Caco-2 (cell line): Measurements from ENCODE around the gene DGKB. TPM values are rescaled to one million over a fixed set of nuclear protein-coding genes. Genes with fewer than 3 reads are reported as not detected.

Experiments used
- BruUV-seq: library from RNA; stranded (reverse); fragments of 400-500 nt; replicated peaks from 2 replicates; lab custom pipeline; 2021; lab: Mats Ljungman, UMichigan
- CTCF ChIA-PET: fragments of 300-600 bp; sonication (Branson Sonifier 250); formaldehyde crosslinking; loops from one replicate; lab custom pipeline; 2022; ENCODE audit warnings: antibody characterized with exemption; lab: Charles Lee
- POLR2A ChIA-PET: fragments of 300-600 bp; sonication (Branson Sonifier 250); formaldehyde crosslinking; loops from one replicate; lab custom pipeline; 2022; ENCODE audit warnings: antibody characterized with exemption; lab: Charles Lee
- DNase-seq, 2 experiments: peaks; one replicate each; pipeline versions ENCODE4 v3.0.0 to v3.0.0-alpha.2; 2020 to 2022
- H3K27me3 ChIP-seq: replicated peaks from 2 replicates; pipeline ENCODE4 v1.6.0; 2011; ENCODE audit warnings: low read length; ENCODE audit not compliant: control insufficient read depth, insufficient read depth
- H3K36me3 ChIP-seq: 2 replicates; pipeline ENCODE4 v1.5.1; 2011; ENCODE audit warnings: low read length; ENCODE audit not compliant: control insufficient read depth, insufficient read depth
- H3K4me1 ChIP-seq: fragments of 250-450 bp; sonication (Bioruptor Pico); 2 replicates; pipeline ENCODE4 v1.5.1; 2020; ENCODE audit warnings: mild to moderate bottlenecking
- H3K4me3 ChIP-seq: 2 replicates; pipeline ENCODE4 v1.5.1; 2011; ENCODE audit warnings: low read depth, mild to moderate bottlenecking, control low read depth, low read length
- H3K9me3 ChIP-seq: fragments of 250-450 bp; sonication (Bioruptor Pico); 2 replicates; pipeline ENCODE4 v1.5.1; 2020; ENCODE audit warnings: mild to moderate bottlenecking, moderate library complexity
- H3K27ac Mint-ChIP-seq: one replicate; pipeline ENCODE4 v1.8.0; 2022; ENCODE audit warnings: mixed read lengths; ENCODE audit not compliant: unreplicated experiment
- H3K27me3 Mint-ChIP-seq: one replicate; pipeline ENCODE4 v1.8.0; 2022; ENCODE audit warnings: mixed read lengths; ENCODE audit not compliant: insufficient read depth, unreplicated experiment
- H3K36me3 Mint-ChIP-seq: one replicate; pipeline ENCODE4 v1.8.0; 2022; ENCODE audit warnings: mild to moderate bottlenecking, mixed read lengths; ENCODE audit not compliant: insufficient read depth, unreplicated experiment
- H3K4me1 Mint-ChIP-seq: one replicate; pipeline ENCODE4 v1.8.0; 2022; ENCODE audit warnings: low read depth, mixed read lengths; ENCODE audit not compliant: unreplicated experiment
- H3K4me3 Mint-ChIP-seq: one replicate; pipeline ENCODE4 v1.8.0; 2022; ENCODE audit warnings: mild to moderate bottlenecking, moderate library complexity, mixed read lengths; ENCODE audit not compliant: unreplicated experiment
- H3K9me3 Mint-ChIP-seq: one replicate; pipeline ENCODE4 v1.8.0; 2022; ENCODE audit warnings: mixed read lengths; ENCODE audit not compliant: unreplicated experiment
- intact Hi-C: fragments of 100-400 bp; cut with micrococcal nuclease; formaldehyde crosslinking; loops from one replicate; pipeline ENCODE4 v1.10.0; 2022; ENCODE audit not compliant: unreplicated experiment
- total RNA-seq: library from RNA; stranded (reverse); gene quantifications from 2 replicates; pipeline ENCODE4 v1.2.3, GENCODE V29; 2022
- TF ChIP-seq, protein P1 (sequence below), 2 experiments: fragments of 200-600 bp in 1 of 2; IDR thresholded peaks; 1 replicate in 1 of 2; 2 replicates in 1 of 2; pipeline versions ENCODE4 v1.5.1 to v1.8.0; 2011 to 2022; ENCODE audit warnings: antibody characterized with exemption in 1 of 2, control low read depth in 1 of 2, inconsistent platforms in 1 of 2, low read depth in 1 of 2, low read length in 1 of 2, mild to moderate bottlenecking in 1 of 2, moderate library complexity in 1 of 2; ENCODE audit not compliant: insufficient read depth in 1 of 2, severe bottlenecking in 1 of 2, unreplicated experiment in 1 of 2

The DGKB gene
- total RNA-seq, 1 experiment from 2014 or later = 0.39 TPM

DNA sequence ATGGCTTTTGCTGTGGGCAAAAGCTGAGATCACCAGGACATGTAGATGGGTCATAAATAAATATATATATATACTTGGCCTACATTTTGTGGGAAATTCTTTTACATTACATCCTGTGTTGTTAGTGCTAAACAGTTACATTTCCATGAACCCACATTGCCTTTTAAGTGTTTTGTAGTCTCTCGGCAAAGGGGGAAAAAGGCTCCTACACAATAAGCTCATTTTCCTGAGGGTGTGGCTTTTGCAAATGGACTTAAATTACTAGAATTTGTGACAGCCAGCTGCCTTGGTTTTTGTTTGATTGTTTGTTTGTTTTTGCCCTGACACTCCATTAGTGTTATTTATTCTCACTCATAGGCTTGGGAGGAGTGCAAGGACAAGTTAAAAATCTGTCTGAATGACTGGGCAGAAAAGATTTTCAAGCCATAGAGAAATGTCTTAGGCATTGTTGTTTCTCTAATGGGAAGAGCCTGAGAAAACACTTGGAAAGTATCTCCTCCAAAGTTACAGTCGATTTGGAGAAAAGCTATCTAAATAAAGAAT is 128.8 kb downstream of the DGKB start:
- H3K4me1 Mint-ChIP-seq = peaks cover 17% of the 10 kb centered on the region
- DNase-seq = no peak
- H3K27ac Mint-ChIP-seq = no peak overlapping the region
- H3K27me3 Mint-ChIP-seq = no peaks in the 10 kb centered on the region
- Histone ChIP-seq H3K4me1 (0 out of 2 replicates have a peak, but pooled peaks cover 4% of the 10 kb centered on the region), H3K4me3 (no peak overlapping the region), H3K27me3 (no peaks in the 10 kb centered on the region), H3K36me3 (no peaks in the 10 kb centered on the region), H3K9me3 (peaks cover 6% of the 10 kb centered on the region)
- POLR2A ChIA-PET = no interaction called here
- CTCF ChIA-PET = no interaction called here
- H3K4me3 Mint-ChIP-seq = no peak overlapping the region
- TF ChIP-seq, protein P1, sequence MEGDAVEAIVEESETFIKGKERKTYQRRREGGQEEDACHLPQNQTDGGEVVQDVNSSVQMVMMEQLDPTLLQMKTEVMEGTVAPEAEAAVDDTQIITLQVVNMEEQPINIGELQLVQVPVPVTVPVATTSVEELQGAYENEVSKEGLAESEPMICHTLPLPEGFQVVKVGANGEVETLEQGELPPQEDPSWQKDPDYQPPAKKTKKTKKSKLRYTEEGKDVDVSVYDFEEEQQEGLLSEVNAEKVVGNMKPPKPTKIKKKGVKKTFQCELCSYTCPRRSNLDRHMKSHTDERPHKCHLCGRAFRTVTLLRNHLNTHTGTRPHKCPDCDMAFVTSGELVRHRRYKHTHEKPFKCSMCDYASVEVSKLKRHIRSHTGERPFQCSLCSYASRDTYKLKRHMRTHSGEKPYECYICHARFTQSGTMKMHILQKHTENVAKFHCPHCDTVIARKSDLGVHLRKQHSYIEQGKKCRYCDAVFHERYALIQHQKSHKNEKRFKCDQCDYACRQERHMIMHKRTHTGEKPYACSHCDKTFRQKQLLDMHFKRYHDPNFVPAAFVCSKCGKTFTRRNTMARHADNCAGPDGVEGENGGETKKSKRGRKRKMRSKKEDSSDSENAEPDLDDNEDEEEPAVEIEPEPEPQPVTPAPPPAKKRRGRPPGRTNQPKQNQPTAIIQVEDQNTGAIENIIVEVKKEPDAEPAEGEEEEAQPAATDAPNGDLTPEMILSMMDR (IDR thresholded peaks at IDR 0.05; ENCODE audit: insufficient read depth in 1 of 2, low read depth in 1 of 2, low read length in 1 of 2, severe bottlenecking in 1 of 2, unreplicated experiment in 1 of 2) = no peak
- BruUV-seq = no TSS peak
- intact Hi-C loops = no loop called here
- peaks cover 34% of the 10 kb centered on the region for H3K9me3 Mint-ChIP-seq
- H3K36me3 Mint-ChIP-seq = no peaks in the 10 kb centered on the region

DNA sequence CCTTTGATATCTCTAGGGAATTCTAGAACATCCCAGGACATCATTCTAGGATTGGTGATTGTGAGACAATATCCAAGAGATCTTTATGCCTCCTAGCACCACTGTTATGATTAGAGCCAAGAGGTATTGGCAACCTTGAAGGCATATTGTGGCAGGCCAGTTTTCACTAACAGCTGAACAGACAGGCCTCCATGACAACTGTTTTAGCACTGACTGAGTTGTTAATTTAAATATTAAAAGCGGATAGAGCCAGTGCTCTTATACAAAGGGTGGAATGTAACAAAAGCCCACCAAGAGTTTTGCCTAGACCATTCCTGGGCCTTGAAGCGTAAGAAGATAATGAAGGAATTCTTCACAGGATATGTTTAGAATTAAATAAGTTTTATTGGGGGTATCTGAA is 131.9 kb downstream of the DGKB start:
- H3K9me3 Mint-ChIP-seq = peaks cover 21% of the 10 kb centered on the region
- ChIA-PET POLR2A (no interaction called here), CTCF (no interaction called here)
- Histone ChIP-seq H3K27me3 (no peaks in the 10 kb centered on the region), H3K4me1 (0 out of 2 replicates have a peak, but pooled peaks cover 4% of the 10 kb centered on the region), H3K9me3 (peaks cover 6% of the 10 kb centered on the region; the same call in 1 of the 2 replicates), H3K4me3 (no peak overlapping the region), H3K36me3 (no peaks in the 10 kb centered on the region)
- intact Hi-C loops = no loop called here
- H3K36me3 Mint-ChIP-seq = no peaks in the 10 kb centered on the region
- TF ChIP-seq, protein P1 (IDR thresholded peaks at IDR 0.05; ENCODE audit: insufficient read depth in 1 of 2, low read depth in 1 of 2, low read length in 1 of 2, severe bottlenecking in 1 of 2, unreplicated experiment in 1 of 2) = no peak
- DNase-seq = no peak
- no peaks in the 10 kb centered on the region for H3K27me3 Mint-ChIP-seq
- peaks cover 32% of the 10 kb centered on the region for H3K4me1 Mint-ChIP-seq
- H3K27ac Mint-ChIP-seq = no peak overlapping the region
- no TSS peak for BruUV-seq
- no peak overlapping the region for H3K4me3 Mint-ChIP-seq

DNA sequence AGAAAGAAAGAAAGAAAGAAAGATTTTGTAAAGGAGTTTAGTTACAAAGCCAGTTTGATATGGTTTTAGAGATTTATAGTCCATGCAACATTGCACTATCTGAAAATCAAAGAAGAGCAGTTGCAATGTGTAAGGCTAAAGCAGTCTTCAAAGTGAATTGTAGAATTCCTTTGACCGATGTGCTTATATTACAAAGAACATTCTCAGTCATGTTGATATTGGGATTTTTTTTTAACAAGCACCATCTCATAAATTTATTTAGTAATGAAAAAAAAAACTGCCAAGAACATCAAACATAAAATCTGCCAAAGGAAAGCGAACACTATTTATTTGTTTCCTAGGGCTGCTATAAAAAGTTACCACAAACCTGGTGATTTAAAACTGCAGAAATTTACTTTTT is 133.3 kb downstream of the DGKB start:
- Histone ChIP-seq H3K4me1 (0 out of 2 replicates have a peak, but pooled peaks cover 4% of the 10 kb centered on the region), H3K9me3 (peaks cover 2% of the 10 kb centered on the region; the same call in 1 of the 2 replicates), H3K36me3 (no peaks in the 10 kb centered on the region), H3K4me3 (no peak overlapping the region), H3K27me3 (no peaks in the 10 kb centered on the region)
- ChIA-PET CTCF (no interaction called here), POLR2A (no interaction called here)
- H3K27me3 Mint-ChIP-seq = no peaks in the 10 kb centered on the region
- TF ChIP-seq, protein P1 (IDR thresholded peaks at IDR 0.05; ENCODE audit: insufficient read depth in 1 of 2, low read depth in 1 of 2, low read length in 1 of 2, severe bottlenecking in 1 of 2, unreplicated experiment in 1 of 2) = no peak
- no peaks in the 10 kb centered on the region for H3K36me3 Mint-ChIP-seq
- no peak for DNase-seq
- H3K4me1 Mint-ChIP-seq = peaks cover 32% of the 10 kb centered on the region
- no peak overlapping the region for H3K4me3 Mint-ChIP-seq
- peaks cover 17% of the 10 kb centered on the region for H3K9me3 Mint-ChIP-seq
- peak overlapping the region; percentile 72 for H3K27ac Mint-ChIP-seq
- intact Hi-C loops = no loop called here
- no TSS peak for BruUV-seq
